ENCODE data around the gene FIBIN.

DNA sequence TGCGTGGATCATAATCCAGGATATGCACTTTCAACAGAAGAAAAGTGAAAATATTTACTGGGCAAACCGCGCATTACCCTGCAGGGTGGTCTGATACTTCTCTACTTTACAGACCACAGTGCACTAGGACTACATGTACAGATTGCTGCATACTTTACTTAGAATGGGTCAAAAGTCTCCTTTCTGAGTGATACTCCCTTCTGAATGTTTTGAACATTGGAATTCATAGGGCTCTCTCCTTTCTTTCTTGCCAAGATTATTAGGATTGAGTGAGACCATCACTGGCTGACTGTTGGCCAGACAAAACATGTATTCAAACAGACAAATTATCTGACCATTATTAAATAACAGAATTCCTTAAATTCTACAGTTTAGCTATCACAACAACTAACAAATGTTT is 6.6 kb upstream of the FIBIN start:
- TF ChIP-seq, protein P1, sequence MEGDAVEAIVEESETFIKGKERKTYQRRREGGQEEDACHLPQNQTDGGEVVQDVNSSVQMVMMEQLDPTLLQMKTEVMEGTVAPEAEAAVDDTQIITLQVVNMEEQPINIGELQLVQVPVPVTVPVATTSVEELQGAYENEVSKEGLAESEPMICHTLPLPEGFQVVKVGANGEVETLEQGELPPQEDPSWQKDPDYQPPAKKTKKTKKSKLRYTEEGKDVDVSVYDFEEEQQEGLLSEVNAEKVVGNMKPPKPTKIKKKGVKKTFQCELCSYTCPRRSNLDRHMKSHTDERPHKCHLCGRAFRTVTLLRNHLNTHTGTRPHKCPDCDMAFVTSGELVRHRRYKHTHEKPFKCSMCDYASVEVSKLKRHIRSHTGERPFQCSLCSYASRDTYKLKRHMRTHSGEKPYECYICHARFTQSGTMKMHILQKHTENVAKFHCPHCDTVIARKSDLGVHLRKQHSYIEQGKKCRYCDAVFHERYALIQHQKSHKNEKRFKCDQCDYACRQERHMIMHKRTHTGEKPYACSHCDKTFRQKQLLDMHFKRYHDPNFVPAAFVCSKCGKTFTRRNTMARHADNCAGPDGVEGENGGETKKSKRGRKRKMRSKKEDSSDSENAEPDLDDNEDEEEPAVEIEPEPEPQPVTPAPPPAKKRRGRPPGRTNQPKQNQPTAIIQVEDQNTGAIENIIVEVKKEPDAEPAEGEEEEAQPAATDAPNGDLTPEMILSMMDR (IDR thresholded peaks at IDR 0.05), result no peak
- TF ChIP-seq POLR2A (IDR thresholded peaks at IDR 0.05), result no peak

All from esophagus squamous epithelium (tissue), 4 donors.